AG04449 (cell line): Measurements from ENCODE around the gene CTNNBIP1.

ENCODE experiments used
- CTCF ChIA-PET: fragments of 350-600 bp; formaldehyde crosslinking; extraction: SDS; loops from one replicate; lab custom pipeline; 2021; ENCODE audit warnings: antibody characterized with exemption; lab: Yijun Ruan, JAX
- POLR2A ChIA-PET: fragments of 400-600, 350-600 bp; formaldehyde crosslinking; extraction: SDS; loops from one replicate; lab custom pipeline; 2020; ENCODE audit warnings: antibody characterized with exemption, inconsistent platforms; lab: Yijun Ruan, JAX
- DNase-seq: peaks from one replicate; pipeline ENCODE4 v3.0.0-alpha.2; 2010; ENCODE audit warnings: low read depth, low spot score
- H3K4me3 ChIP-seq: 2 replicates; pipeline ENCODE4 v1.5.1; 2011; ENCODE audit warnings: low read depth, mild to moderate bottlenecking, control low read depth, low read length
- TF ChIP-seq, protein P1 (sequence below): IDR thresholded peaks from one replicate; pipeline ENCODE4 v1.5.1; 2011; ENCODE audit warnings: mild to moderate bottlenecking, moderate library complexity, low read length, control low read depth, inconsistent platforms; ENCODE audit not compliant: insufficient read depth; ENCODE audit errors: missing control alignments

Gene CTNNBIP1

DNA sequence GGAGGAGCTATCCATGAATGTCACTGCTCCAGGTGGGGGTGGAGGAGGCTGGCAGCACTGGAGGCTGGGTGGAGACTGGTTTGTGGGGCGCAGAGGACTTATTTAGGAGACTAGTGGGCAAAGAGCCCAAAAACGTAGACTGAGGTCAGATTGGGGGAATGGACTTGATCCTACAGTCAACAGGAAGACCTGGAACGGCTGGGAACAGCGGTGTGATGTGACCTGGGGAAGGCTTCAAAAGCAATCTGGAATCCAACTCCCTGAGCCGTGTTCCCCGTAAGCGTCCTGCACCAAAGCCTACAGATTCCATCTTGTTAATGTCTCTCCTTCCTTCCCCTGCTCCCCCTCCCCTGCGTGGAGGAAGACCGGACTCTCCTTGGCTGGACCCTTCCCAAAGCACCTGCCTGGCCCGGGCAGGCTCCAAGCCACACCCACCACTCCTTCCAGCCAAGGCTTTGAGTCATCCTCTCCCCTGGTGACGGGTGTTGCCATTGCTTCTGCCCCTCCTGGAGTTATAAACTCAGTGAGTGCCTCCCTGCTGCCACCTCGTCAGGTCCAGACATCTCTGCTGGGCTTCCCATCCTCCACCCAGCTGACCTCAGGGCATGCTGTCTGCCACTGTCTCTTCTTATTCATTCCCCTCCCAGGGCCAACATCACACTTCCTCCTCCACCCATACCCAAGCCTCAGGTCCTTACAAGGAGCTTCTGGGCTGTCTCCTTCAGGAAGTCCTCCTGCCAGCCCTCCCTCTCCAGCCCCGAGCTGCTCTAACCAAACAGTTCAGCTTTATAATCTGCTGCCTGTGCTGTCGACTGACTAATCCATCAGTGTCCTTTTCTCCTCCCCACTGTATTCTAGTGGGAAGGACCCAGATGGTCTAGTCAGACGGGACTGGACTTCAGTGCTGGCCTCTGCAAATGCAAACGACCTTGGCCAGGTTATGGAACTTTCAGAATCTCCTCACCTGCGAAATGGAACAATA, 84.7 kb downstream of the CTNNBIP1 start:
- no peak overlapping the region; the same call in 1 of the 2 replicates for H3K4me3 ChIP-seq
- TF ChIP-seq, protein P1, sequence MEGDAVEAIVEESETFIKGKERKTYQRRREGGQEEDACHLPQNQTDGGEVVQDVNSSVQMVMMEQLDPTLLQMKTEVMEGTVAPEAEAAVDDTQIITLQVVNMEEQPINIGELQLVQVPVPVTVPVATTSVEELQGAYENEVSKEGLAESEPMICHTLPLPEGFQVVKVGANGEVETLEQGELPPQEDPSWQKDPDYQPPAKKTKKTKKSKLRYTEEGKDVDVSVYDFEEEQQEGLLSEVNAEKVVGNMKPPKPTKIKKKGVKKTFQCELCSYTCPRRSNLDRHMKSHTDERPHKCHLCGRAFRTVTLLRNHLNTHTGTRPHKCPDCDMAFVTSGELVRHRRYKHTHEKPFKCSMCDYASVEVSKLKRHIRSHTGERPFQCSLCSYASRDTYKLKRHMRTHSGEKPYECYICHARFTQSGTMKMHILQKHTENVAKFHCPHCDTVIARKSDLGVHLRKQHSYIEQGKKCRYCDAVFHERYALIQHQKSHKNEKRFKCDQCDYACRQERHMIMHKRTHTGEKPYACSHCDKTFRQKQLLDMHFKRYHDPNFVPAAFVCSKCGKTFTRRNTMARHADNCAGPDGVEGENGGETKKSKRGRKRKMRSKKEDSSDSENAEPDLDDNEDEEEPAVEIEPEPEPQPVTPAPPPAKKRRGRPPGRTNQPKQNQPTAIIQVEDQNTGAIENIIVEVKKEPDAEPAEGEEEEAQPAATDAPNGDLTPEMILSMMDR, result no peak
- ChIA-PET POLR2A (interaction anchor here (0.5 kb wide), 1 partner anchor 61 kb away, joined by 3 read pairs; no protein-coding TSS in a partner anchor), CTCF (interaction anchor here (0.9 to 3.0 kb wide), 5 partner anchors 10 to 144 kb away, joined by 3 to 11 read pairs (median 5); no protein-coding TSS in a partner anchor)
- no peak for DNase-seq

DNA sequence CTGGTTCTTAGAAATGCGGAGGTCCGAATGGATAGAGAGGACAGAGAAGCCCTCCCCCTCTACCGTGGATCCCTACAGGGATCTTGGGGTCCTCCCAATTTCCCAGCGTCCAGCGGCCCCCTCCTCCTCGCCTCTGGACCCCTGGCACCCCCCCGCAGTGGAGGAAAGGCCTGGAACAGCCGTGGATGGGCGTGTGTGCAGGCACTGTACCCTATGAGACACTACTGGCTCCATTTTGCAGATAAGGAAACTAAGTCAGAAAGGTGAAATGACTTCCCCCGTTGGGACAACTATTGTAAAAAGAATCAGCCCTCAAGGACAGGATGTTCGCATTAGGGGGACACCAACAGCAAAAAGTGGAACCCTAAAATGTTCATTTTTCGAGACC, 85.4 kb downstream of the CTNNBIP1 start:
- ChIA-PET POLR2A (no interaction called here), CTCF (interaction anchor here (0.9 kb wide), 1 partner anchor 138 kb away, joined by 3 read pairs; no protein-coding TSS in a partner anchor)
- H3K4me3 ChIP-seq, result peak overlapping the region; percentile 60
- DNase-seq, result no peak
- TF ChIP-seq, protein P1, result no peak

DNA sequence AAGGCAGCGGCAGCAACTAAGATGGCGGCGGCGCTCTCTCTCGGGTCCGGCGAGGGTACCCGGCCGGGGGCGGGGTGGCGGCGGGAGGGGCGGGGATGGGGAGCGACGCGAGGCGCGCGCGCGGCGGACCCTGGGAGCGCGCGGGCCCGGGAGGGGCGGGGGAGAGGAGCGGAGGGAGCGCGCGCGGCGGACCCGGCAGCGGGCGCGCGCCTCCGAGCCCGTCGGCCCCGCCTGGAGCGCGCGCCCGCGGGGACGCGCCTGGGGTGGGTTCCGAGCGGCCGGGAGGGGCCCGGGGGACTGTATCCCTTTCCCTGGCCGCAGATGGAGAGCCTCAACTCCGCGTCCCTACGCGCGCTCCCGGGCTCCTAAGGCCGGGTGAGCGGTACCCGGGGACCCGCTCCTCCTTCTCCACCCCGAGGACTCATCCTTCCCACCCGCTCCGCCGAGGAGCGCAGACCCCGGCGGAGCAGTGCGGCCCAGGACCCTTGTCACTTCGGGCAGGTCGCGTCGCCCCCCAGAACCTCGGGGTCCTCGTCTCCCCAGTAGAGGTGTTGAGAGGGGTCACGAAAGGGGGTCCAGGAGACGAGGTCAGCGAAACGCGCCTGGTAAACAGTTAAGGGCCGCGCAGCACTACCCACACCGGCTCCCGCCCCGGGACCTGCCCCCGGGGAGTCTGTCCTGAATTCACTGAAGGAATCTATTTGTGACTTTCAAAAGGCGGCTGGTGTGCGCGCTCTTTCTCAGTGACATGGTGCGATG, 85.9 kb downstream of the CTNNBIP1 start, which contains the start of gene CLSTN1:
Gene CLSTN1 (minus strand): TSS at position 23 of the 759 bp plus-strand sequence. CDS start 232 bp downstream, outside the sequence.
- TF ChIP-seq, protein P1, result no peak
- ChIA-PET CTCF (no interaction called here), POLR2A (no interaction called here)
- peak within 1 kb of the TSS; percentile 93 for H3K4me3 ChIP-seq
- DNase-seq, result no peak

DNA sequence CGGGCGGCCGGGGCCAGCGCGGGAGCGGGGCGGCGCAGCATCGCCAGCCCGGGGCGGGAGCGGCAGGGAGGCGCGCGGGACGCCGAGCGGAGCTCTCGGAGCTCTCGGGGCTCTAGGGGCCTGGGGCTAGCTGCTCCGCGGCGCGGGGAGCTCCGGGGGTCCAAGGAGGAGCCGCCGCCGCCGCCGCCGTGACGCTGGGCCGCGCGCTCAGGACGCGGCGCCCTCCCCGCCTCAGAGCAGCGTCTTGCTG, 86.5 kb downstream of the CTNNBIP1 start:
- TF ChIP-seq, protein P1, result no peak
- CTCF ChIA-PET, result no interaction called here
- H3K4me3 ChIP-seq, result peak overlapping the region; percentile 93
- POLR2A ChIA-PET, result no interaction called here
- no peak for DNase-seq

DNA sequence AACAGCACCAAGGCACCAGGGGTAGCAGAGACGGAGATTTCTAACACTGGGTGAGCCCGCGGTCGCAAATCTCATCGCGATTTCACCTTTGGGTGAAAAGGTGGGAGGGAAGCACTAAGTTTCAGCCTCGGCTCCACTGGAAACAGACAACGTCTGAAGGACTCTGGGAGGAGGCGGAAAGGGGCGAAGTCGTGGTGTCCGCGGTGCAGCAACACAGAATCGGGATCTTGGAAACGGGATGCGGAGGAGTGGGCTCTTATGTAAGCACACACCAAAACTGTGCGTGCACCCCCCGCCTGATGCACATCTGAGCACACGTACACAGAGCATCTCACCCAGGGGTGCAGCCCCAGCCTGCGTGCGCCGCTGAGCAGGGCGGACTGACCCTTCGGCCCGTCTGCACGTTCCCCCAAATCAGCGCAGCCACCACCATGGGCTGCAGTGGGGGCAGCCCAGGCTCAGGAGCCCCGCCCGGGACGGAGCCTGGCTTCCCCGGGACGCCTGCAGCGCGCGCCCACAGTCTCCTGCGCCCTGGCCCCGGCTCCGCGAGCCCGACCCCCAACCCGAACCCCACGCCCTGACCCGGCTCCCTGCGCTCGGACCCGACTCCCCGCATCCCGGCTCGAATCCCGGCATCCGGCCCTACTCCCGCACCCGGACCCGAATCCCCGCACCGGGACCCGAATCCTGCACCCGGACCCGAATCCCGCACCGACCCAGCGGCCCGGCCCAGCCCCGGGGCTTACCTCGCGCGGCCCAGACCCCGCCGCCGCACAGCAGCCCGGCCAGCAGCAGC, 87.0 kb downstream of the CTNNBIP1 start:
- DNase-seq, result no peak
- ChIA-PET CTCF (interaction anchor here (1.2 to 1.5 kb wide), 2 partner anchors 38 to 52 kb away, joined by 4 to 5 read pairs; no protein-coding TSS in a partner anchor), POLR2A (no interaction called here)
- H3K4me3 ChIP-seq, result peak overlapping the region; percentile 93
- TF ChIP-seq, protein P1, result no peak
